AG04449 (cell line): ENCODE measurements around the gene KARS1.

Experiments used
- CTCF ChIA-PET: fragments of 350-600 bp; formaldehyde crosslinking; extraction: SDS; loops from one replicate; lab custom pipeline; 2021; ENCODE audit warnings: antibody characterized with exemption; lab: Yijun Ruan, JAX
- POLR2A ChIA-PET: fragments of 400-600, 350-600 bp; formaldehyde crosslinking; extraction: SDS; loops from one replicate; lab custom pipeline; 2020; ENCODE audit warnings: antibody characterized with exemption, inconsistent platforms; lab: Yijun Ruan, JAX
- DNase-seq: peaks from one replicate; pipeline ENCODE4 v3.0.0-alpha.2; 2010; ENCODE audit warnings: low read depth, low spot score
- H3K4me3 ChIP-seq: 2 replicates; pipeline ENCODE4 v1.5.1; 2011; ENCODE audit warnings: low read depth, mild to moderate bottlenecking, control low read depth, low read length
- TF ChIP-seq, protein P1 (sequence below): IDR thresholded peaks from one replicate; pipeline ENCODE4 v1.5.1; 2011; ENCODE audit warnings: mild to moderate bottlenecking, moderate library complexity, low read length, control low read depth, inconsistent platforms; ENCODE audit not compliant: insufficient read depth; ENCODE audit errors: missing control alignments

The KARS1 gene

DNA sequence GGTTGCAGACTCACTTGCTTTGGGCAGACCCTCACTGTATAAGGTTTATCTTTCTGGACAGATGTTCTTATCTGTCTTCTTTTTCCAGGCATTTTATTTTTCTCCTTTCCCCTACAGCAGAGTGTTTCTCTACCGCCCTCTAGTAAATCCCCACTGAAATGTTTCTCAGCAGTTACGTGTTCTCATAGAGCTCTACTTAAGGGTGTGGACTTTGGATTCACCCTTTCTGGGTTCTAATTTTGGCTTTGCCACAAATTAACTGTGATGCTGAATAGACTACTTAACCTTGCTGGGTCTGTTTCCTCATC is 26.3 kb downstream of the KARS1 start:
- DNase-seq: no peak
- ChIA-PET CTCF (interaction anchor here (0.9 to 6.7 kb wide), 26 partner anchors 9 to 424 kb away, joined by 3 to 61 read pairs (median 5); partner anchors contain the start of genes KARS1, TERF2IP and TMEM170A), POLR2A (no interaction called here)
- TF ChIP-seq, protein P1, sequence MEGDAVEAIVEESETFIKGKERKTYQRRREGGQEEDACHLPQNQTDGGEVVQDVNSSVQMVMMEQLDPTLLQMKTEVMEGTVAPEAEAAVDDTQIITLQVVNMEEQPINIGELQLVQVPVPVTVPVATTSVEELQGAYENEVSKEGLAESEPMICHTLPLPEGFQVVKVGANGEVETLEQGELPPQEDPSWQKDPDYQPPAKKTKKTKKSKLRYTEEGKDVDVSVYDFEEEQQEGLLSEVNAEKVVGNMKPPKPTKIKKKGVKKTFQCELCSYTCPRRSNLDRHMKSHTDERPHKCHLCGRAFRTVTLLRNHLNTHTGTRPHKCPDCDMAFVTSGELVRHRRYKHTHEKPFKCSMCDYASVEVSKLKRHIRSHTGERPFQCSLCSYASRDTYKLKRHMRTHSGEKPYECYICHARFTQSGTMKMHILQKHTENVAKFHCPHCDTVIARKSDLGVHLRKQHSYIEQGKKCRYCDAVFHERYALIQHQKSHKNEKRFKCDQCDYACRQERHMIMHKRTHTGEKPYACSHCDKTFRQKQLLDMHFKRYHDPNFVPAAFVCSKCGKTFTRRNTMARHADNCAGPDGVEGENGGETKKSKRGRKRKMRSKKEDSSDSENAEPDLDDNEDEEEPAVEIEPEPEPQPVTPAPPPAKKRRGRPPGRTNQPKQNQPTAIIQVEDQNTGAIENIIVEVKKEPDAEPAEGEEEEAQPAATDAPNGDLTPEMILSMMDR: peak; percentile 35
- no peak overlapping the region for H3K4me3 ChIP-seq

DNA sequence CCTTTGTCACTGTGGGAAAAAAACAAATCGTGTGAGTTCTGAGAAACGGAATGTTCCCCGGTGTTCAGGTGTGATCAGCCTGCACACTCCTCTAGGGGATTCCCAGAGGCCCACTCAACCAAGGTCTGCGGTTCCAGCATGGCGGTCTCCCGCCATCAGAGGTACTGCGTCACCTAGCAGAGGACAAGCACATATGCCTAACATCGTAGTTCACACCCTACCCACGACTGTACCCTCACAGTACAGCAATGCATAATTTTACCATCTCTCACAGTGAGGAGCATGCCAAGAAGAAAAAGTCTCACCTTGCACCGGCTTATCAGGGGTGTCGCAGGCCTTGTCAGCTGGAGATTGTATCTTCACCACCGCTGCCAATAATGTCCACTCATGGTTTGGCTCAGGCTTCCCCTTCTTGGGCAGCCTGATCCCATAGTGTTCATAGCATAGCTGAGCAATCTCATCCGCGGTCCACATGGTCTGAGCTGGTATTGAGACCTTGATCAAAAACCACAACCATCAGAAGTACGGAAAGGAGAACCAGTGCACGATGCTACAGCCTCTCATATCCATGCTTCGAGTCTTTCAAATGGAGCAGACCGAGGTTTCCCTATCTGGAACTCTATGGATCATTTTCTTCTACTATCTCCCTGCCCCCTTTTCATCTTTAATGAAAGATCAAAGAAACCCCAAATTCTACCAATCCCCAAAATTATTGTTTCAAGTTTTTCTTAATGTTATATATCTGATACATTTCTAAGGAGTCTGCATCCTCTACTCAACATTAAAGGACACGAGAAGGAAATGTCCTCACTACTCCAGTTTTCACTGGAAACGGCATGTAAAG is 26.9 kb downstream of the KARS1 start:
- no peak for DNase-seq
- TF ChIP-seq, protein P1: no peak
- no peak overlapping the region for H3K4me3 ChIP-seq
- ChIA-PET POLR2A (no interaction called here), CTCF (interaction anchor here (1.0 to 6.7 kb wide), 15 partner anchors 8 to 423 kb away, joined by 3 to 61 read pairs (median 5); partner anchors contain the start of genes KARS1, TERF2IP and TMEM170A)

DNA sequence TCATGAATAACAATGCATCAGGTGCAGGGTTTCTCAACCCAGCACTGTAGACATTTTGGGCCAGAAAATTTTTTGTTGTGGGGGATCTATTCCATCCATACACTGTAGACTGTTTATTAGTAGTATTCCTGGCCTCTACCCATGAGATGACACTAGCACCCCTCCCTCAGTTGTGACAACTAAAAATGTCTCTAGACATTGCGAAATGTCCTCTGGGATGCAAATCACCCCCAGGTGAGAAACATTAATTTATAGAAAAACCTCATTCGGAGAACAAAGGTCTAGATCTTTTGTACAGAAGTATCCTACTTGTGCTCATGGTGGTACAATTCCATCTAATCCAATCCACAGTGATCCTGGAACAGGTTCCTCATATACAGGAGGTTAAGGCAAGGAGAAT is 28.7 kb downstream of the KARS1 start:
- TF ChIP-seq, protein P1: no peak
- DNase-seq: no peak
- H3K4me3 ChIP-seq: no peak overlapping the region
- ChIA-PET CTCF (interaction anchor here (1.1 to 6.7 kb wide), 4 partner anchors 98 to 155 kb away, joined by 3 to 61 read pairs (median 8); no protein-coding TSS in a partner anchor), POLR2A (no interaction called here)

DNA sequence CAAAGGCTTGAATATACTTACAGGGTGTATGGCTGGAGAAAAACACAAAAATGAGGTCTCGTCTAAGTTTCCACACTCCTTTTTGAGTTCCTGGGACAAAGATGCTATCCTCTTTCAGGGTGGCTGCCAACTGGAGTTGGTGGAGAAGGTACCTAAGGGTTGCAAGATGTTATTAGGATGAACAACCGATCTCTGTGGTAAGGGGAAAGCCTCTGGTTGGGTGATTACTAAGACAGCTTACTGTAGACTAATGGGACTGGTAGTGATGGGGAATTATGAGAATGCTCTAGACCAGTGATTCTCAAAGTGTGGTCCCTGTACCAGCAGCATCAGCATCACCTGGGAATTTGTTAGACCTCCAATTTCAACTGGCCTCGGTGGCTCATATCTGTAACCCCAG is 30.3 kb downstream of the KARS1 start:
- ChIA-PET POLR2A (no interaction called here), CTCF (interaction anchor here (1.1 to 6.7 kb wide), 2 partner anchors 145 to 227 kb away, joined by 4 to 61 read pairs; no protein-coding TSS in a partner anchor)
- no peak for DNase-seq
- H3K4me3 ChIP-seq: no peak overlapping the region
- TF ChIP-seq, protein P1: no peak

DNA sequence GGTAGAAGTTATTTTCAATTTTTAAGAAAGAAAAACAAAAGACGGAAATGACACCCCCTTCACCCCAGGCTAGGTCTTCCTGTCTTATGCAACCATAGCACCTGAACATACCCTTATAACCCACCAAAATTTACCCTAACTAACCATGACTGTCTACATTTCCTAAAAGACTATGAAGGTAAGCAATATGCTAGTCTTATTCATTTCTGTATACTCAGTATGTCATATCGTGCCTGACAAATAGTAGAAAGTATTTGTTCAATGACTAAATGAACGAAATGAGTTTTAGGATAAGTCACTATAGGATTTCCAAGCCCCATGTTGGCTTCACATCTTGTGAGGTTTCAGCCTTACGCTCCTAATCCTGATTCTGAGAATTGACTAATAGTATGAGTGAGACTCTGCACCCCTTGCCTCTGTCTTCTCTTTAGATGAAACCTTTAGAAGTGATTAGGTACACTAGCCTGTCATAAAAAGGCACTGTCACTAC is 30.9 kb downstream of the KARS1 start:
- CTCF ChIA-PET: interaction anchor here (1.4 kb wide), 1 partner anchor 417 kb away, joined by 5 read pairs; no protein-coding TSS in a partner anchor
- TF ChIP-seq, protein P1: no peak
- POLR2A ChIA-PET: no interaction called here
- no peak for DNase-seq
- H3K4me3 ChIP-seq: no peak overlapping the region

DNA sequence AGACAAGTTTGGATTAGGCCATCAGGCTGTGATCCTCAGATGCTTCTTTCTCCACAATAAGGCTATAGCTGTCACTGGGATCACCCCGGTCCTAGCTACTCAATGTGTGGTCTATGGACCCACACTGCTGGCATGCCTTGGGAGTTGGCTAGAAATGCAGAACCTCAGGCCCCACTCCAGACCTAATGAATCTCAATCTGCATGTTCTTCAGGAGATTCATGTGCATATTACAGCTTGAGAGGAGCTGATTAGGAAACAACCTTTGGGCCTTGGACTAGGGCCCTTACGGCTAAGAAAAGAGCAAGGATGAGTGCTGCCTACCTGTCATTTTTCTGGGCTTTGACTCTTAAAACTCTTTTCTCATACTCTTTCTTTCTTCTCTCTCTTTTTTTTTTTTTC is 31.8 kb downstream of the KARS1 start:
- ChIA-PET CTCF (interaction anchor here (1.2 to 2.2 kb wide), 5 partner anchors 18 to 416 kb away, joined by 3 to 9 read pairs (median 5); no protein-coding TSS in a partner anchor), POLR2A (no interaction called here)
- TF ChIP-seq, protein P1: no peak
- DNase-seq: no peak
- no peak overlapping the region for H3K4me3 ChIP-seq
